ENCODE results near the gene CFAP299. TPM values are rescaled to one million over a fixed set of nuclear protein-coding genes. Genes with fewer than 3 reads are reported as not detected.

The CFAP299 gene
- total RNA-seq, 2 donors from 2014 or later: not detected

GRCh38 chr4:80956421-80956820 is 620.9 kb downstream of the CFAP299 start:
- DNase-seq (ENCODE audit: low spot score) (no peak), ATAC-seq (ENCODE audit: insufficient number of reproducible peaks, low FRiP score, low read depth) (no peak)
- no peaks in the 10 kb centered on the region for H3K36me3 ChIP-seq
- no peak overlapping the region for H3K27ac ChIP-seq
- no peaks in the 10 kb centered on the region for H3K9me3 ChIP-seq
- H3K4me3 ChIP-seq: no peak overlapping the region
- H3K27me3 ChIP-seq (replicated peaks; ENCODE audit: insufficient read depth): no peaks in the 10 kb centered on the region
- no peaks in the 10 kb centered on the region for H3K4me1 ChIP-seq (ENCODE audit: control insufficient read depth in 1 of 2, low read depth in 2 of 2)
- TF ChIP-seq, protein P1, sequence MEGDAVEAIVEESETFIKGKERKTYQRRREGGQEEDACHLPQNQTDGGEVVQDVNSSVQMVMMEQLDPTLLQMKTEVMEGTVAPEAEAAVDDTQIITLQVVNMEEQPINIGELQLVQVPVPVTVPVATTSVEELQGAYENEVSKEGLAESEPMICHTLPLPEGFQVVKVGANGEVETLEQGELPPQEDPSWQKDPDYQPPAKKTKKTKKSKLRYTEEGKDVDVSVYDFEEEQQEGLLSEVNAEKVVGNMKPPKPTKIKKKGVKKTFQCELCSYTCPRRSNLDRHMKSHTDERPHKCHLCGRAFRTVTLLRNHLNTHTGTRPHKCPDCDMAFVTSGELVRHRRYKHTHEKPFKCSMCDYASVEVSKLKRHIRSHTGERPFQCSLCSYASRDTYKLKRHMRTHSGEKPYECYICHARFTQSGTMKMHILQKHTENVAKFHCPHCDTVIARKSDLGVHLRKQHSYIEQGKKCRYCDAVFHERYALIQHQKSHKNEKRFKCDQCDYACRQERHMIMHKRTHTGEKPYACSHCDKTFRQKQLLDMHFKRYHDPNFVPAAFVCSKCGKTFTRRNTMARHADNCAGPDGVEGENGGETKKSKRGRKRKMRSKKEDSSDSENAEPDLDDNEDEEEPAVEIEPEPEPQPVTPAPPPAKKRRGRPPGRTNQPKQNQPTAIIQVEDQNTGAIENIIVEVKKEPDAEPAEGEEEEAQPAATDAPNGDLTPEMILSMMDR (IDR thresholded peaks at IDR 0.05): no peak

DNA sequence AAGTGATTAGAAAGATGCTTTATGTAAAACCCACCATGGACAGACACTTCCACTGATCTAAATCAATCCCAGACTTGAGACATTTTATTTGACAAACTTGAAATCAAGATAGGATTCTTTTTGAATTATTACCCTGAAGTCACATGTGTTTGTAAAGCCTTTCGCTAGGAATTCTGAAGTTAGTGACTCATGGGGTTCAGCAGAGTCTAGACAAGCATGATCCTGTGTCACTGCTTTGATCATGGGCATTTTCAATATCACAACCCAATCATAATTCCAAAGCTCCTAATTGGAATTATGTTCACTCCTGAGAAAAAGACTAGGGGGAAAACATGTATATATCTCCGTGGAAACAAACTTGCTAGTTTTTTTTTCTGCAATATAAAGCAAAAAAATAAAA is 627.5 kb downstream of the CFAP299 start:
- no peaks in the 10 kb centered on the region for H3K36me3 ChIP-seq
- no peak overlapping the region for H3K27ac ChIP-seq
- no peak overlapping the region for H3K4me3 ChIP-seq
- DNase-seq (ENCODE audit: low spot score) (no peak), ATAC-seq (ENCODE audit: insufficient number of reproducible peaks, low FRiP score, low read depth) (no peak)
- H3K4me1 ChIP-seq (ENCODE audit: control insufficient read depth in 1 of 2, low read depth in 2 of 2): no peaks in the 10 kb centered on the region
- H3K9me3 ChIP-seq: no peaks in the 10 kb centered on the region
- H3K27me3 ChIP-seq (replicated peaks; ENCODE audit: insufficient read depth): no peaks in the 10 kb centered on the region
- TF ChIP-seq, protein P1 (IDR thresholded peaks at IDR 0.05): no peak

DNA sequence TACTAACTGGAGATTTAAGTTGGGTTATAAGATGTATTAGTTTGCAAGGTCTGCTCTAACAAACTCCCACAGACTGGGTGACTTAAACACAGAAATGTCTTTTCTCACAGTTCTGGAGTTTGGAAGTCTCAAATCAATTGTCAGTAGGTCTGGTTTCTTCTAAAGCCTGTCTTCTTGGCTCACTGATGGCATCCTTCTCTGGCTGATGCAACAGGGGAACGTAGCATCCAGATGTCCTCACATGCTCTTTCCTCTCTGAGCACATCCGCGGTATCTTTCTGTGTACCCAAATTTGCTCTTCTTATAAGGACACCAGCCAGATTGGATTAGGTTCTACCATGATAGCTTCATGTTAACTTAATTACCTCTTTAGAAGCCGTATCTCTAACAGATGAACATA is 631.8 kb downstream of the CFAP299 start:
- no peaks in the 10 kb centered on the region for H3K4me1 ChIP-seq (ENCODE audit: control insufficient read depth in 1 of 2, low read depth in 2 of 2)
- no peak overlapping the region for H3K4me3 ChIP-seq
- no peak for ATAC-seq (ENCODE audit: insufficient number of reproducible peaks, low FRiP score, low read depth)
- no peaks in the 10 kb centered on the region for H3K27me3 ChIP-seq (replicated peaks; ENCODE audit: insufficient read depth)
- H3K27ac ChIP-seq: no peak overlapping the region
- TF ChIP-seq, protein P1 (IDR thresholded peaks at IDR 0.05): no peak
- H3K36me3 ChIP-seq: no peaks in the 10 kb centered on the region
- H3K9me3 ChIP-seq: no peaks in the 10 kb centered on the region
- DNase-seq (ENCODE audit: low spot score): no peak

DNA sequence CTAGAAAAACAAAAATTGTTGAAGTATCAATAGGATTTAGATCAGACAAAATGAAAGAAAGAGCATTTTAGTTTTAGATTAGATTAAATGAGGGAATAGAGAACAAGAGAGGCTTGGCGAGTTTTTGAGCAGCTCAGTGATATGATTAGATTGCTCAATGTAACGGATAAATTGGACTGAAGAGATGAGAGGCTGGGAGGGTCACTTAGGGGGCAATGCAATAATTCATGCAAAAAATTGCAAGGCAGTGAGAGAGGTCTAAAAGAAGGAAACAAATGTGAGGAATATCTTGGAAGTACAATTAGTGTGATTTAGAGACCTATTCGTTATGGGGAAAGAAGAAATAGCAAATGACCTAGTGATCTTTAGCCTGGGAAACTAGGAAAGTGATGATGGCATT is 644.7 kb downstream of the CFAP299 start:
- H3K4me1 ChIP-seq (ENCODE audit: control insufficient read depth in 1 of 2, low read depth in 2 of 2): no peaks in the 10 kb centered on the region
- TF ChIP-seq, protein P1 (IDR thresholded peaks at IDR 0.05): no peak
- H3K4me3 ChIP-seq: no peak overlapping the region
- H3K27ac ChIP-seq: no peak overlapping the region
- DNase-seq (ENCODE audit: low spot score) (no peak), ATAC-seq (ENCODE audit: insufficient number of reproducible peaks, low FRiP score, low read depth) (no peak)
- no peaks in the 10 kb centered on the region for H3K36me3 ChIP-seq
- H3K27me3 ChIP-seq (replicated peaks; ENCODE audit: insufficient read depth): no peaks in the 10 kb centered on the region
- no peaks in the 10 kb centered on the region for H3K9me3 ChIP-seq

DNA sequence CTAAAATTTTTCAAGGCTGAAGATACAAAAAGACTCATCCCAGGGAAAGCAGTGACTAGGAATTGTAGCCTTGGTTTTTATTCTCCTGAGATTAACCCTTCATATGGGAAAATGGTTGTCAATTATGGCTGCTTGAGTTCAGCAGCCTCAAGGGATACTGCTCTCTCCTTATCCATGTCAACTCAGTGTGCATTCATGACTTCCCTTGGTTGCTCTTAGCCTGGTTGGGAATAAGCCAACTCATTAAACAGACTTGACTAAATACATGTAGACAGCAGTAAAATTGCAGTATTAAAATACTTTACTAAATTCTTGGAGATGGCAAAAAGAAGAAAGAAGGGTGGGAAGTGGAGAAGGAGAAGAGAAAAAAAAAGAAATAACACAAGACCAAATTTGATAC is 650.5 kb downstream of the CFAP299 start:
- no peak overlapping the region for H3K4me3 ChIP-seq

More for the DNA sequence above, 650.5 kb downstream of the CFAP299 start:
- TF ChIP-seq, protein P1 (IDR thresholded peaks at IDR 0.05): no peak
- Histone ChIP-seq H3K27me3 (replicated peaks; ENCODE audit: insufficient read depth) (no peaks in the 10 kb centered on the region), H3K27ac (no peak overlapping the region), H3K9me3 (no peaks in the 10 kb centered on the region), H3K36me3 (no peaks in the 10 kb centered on the region), H3K4me1 (ENCODE audit: control insufficient read depth in 1 of 2, low read depth in 2 of 2) (no peaks in the 10 kb centered on the region)
- ATAC-seq (ENCODE audit: insufficient number of reproducible peaks, low FRiP score, low read depth): no peak
- DNase-seq (ENCODE audit: low spot score): no peak
